Immature natural killer cell (primary cell): ENCODE data around the gene RNU1-3. TPM values are rescaled to one million over a fixed set of nuclear protein-coding genes. Genes with fewer than 3 reads are reported as not detected.
A peak's percentile ranks its signal among the peaks of the same experiment; 100 is the strongest.
"Not testable (repeated sequence)": the region's sequence is repeated elsewhere in the genome, so short reads cannot be mapped to it uniquely, and the experiment has no call there.

Experiments used
- DNase-seq, 3 donors: peaks; one replicate each; pipeline ENCODE4 v3.0.0; 2022; ENCODE audit warnings: mixed read lengths in 1 of 3
- H3K27ac Mint-ChIP-seq, 6 donors: one replicate each; pipeline ENCODE4 v1.8.0; 2020; ENCODE audit warnings: mixed read lengths in 6 of 6, mild to moderate bottlenecking in 5 of 6, inconsistent platforms in 4 of 6, moderate library complexity in 3 of 6
- H3K27me3 Mint-ChIP-seq, 3 donors: one replicate each; pipeline ENCODE4 v1.8.0; 2020 to 2021; ENCODE audit warnings: low read depth in 3 of 3, mild to moderate bottlenecking in 3 of 3, mixed read lengths in 3 of 3, moderate library complexity in 3 of 3, inconsistent platforms in 1 of 3
- H3K36me3 Mint-ChIP-seq, 3 donors: one replicate each; pipeline ENCODE4 v1.8.0; 2020; ENCODE audit warnings: mixed read lengths in 3 of 3, inconsistent platforms in 2 of 3, mild to moderate bottlenecking in 2 of 3
- H3K4me1 Mint-ChIP-seq, 2 donors: one replicate each; pipeline ENCODE4 v1.8.0; 2020; ENCODE audit warnings: inconsistent platforms in 2 of 2, mild to moderate bottlenecking in 2 of 2, mixed read lengths in 2 of 2, moderate library complexity in 1 of 2
- H3K4me3 Mint-ChIP-seq, 5 donors: one replicate each; pipeline ENCODE4 v1.8.0; 2020; ENCODE audit warnings: mild to moderate bottlenecking in 5 of 5, mixed read lengths in 5 of 5, inconsistent platforms in 3 of 5, moderate library complexity in 3 of 5
- H3K9me3 Mint-ChIP-seq, 6 donors: one replicate each; pipeline ENCODE4 v1.8.0; 2020; ENCODE audit warnings: mild to moderate bottlenecking in 6 of 6, mixed read lengths in 6 of 6, inconsistent platforms in 4 of 6, moderate library complexity in 3 of 6
- polyA plus RNA-seq, 3 donors: library from polyadenylated mRNA; unstranded; fragments of 300-500 nt; fragmentation: Illumina TruSeq; gene quantifications; one replicate each; pipeline ENCODE4 v1.2.3, GENCODE V29; 2021

Gene RNU1-3
- polyA plus RNA-seq, 3 donors from 2014 or later = 28.1 TPM; not detected in 2

- H3K4me3 Mint-ChIP-seq = peak overlapping the region in 1 of 5 donors; percentile 18
- H3K4me1 Mint-ChIP-seq, H3K27me3 Mint-ChIP-seq, DNase-seq, H3K9me3 Mint-ChIP-seq, H3K27ac Mint-ChIP-seq, H3K36me3 Mint-ChIP-seq: not testable (repeated sequence)
These were observed 35.5 kb upstream of the RNU1-3 start for GRCh38 chr1:16702280-16702679.

DNA sequence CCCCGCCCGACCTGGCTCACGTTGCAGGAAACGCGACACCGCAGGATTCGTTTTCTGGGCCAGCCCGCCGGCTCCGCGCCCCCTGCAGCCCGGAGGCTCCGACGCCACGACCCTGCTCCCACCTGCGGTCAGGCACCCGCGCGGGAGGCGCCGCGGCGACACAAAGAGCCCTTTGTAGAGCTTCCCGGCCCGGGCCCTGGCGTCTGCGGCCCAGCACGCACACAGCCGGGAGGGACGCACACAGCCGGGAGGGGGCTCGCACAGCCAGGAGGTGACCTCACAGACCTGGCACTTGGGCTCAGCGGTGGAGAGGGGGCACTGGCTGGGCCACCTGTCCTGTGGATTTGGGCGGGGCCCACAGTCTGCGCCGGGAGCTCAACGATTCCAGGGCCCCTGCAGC, 34.4 kb upstream of the RNU1-3 start:
- H3K27me3 Mint-ChIP-seq, H3K4me1 Mint-ChIP-seq, H3K27ac Mint-ChIP-seq, H3K36me3 Mint-ChIP-seq, DNase-seq, H3K4me3 Mint-ChIP-seq, H3K9me3 Mint-ChIP-seq: not testable (repeated sequence)

GRCh38 chr1:16700138-16700895, 33.6 kb upstream of the RNU1-3 start:
- not testable (repeated sequence) for H3K27me3 Mint-ChIP-seq, H3K27ac Mint-ChIP-seq, DNase-seq, H3K4me1 Mint-ChIP-seq, H3K4me3 Mint-ChIP-seq, H3K36me3 Mint-ChIP-seq, H3K9me3 Mint-ChIP-seq

DNA sequence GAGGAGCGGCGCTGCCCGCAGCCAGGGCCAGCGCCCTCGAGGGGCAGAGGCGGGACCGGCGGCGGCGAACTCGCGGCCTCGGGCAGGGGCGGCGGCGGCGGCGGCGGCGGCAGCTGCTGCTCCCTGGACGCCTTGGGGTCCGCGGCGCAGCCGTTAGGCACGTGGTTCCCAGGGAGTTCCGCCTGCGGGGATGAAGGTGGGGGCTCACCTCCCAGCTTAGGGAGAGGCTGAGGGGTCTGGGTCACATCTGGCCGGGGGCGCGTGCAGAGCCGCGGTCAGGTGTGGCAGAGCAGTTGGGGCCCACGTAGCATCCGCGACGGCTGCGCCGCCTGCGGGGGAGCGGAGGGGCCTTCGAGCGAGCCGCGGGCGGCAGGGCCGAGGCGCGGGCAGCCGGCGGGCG, 32.7 kb upstream of the RNU1-3 start:
- H3K27me3 Mint-ChIP-seq, H3K4me3 Mint-ChIP-seq, H3K9me3 Mint-ChIP-seq, H3K4me1 Mint-ChIP-seq, H3K27ac Mint-ChIP-seq, H3K36me3 Mint-ChIP-seq, DNase-seq: not testable (repeated sequence)

DNA sequence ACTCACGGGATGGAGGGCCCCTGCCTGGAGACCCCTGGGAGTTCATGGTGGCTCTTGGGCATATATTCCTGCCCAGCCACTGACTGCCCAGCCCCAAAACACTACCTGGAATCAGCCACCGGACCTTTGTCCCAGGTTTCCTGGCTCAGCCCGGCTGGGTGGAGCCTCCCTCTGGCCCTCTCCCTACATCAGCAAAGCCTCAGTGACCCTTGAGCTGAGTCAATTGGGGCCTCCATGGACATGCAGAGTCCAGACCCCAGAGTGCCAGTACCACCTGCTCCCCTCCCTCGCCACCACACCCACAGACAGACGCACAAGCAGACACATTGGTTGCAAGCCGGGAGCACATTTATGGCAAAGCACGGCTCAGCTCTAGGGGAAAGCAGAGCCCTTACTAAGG, 30.4 kb upstream of the RNU1-3 start:
- not testable (repeated sequence) for H3K4me3 Mint-ChIP-seq, H3K27ac Mint-ChIP-seq, H3K36me3 Mint-ChIP-seq, H3K9me3 Mint-ChIP-seq, H3K4me1 Mint-ChIP-seq, DNase-seq, H3K27me3 Mint-ChIP-seq

GRCh38 chr1:16696507-16697150, 29.9 kb upstream of the RNU1-3 start:
- not testable (repeated sequence) for DNase-seq, H3K4me1 Mint-ChIP-seq, H3K4me3 Mint-ChIP-seq, H3K9me3 Mint-ChIP-seq, H3K27me3 Mint-ChIP-seq, H3K27ac Mint-ChIP-seq, H3K36me3 Mint-ChIP-seq

DNA sequence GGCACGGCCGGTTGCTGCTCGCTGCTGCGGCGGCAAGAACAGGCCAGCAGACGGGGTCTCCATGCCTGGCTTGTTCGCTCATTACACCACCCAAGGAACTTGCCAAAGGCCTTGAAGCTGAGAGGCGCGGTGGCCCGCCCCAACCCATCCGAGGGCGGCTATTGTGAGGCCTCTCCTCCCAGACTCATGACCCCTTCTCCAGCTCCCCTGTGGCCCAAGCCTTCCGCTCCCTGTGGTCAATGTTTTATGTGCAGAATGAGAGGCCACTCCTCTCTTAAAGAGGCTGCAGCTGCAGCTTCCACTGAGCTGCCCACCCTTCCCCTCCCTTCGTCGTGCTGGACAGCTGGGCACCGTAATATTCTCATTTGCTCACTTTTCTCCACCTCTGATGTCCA, 27.6 kb upstream of the RNU1-3 start:
- H3K36me3 Mint-ChIP-seq, H3K9me3 Mint-ChIP-seq, H3K27ac Mint-ChIP-seq, DNase-seq, H3K4me3 Mint-ChIP-seq, H3K4me1 Mint-ChIP-seq, H3K27me3 Mint-ChIP-seq: not testable (repeated sequence)

DNA sequence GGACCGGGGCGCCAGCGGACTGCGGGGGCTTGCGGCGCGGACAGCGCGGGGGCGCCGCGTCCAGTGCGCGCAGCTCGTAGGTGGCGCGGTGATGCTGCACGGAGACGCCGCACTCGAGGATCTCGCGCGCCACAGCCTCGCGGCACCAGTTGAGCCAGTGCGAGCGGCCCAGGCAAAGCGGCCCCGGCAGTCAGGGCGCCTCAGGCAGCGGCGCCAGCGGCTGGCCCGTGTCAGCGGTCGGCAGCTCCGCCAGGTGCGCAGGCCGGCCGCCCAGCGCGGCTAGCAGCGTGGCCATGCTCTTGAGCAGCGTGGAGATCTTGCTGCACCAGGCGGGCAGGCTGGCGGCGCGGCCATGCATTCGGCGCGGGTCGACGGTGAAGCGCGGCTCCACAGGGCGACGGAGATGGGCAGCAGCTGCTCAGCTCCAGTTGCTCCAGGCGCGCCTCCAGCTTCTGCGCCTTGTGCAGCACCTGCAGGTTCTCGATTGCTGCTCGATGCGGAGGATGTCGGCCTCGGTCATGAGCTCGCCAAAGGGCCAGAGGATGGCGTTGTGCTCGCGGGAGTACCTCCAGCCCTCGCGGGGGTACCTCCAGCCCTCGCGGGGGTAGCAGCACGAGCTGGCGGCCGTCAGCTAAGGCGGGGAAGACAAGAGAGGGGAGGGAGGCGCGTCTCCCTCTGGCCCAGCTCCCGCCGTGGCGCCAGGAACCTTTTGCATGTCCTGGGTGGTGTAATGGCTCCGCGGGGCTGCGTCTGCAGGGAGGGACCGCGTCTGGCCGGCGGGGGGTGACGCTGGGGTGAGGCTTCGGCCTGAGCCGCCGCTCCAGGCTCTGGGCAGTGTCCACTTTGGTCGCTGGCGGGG, 26.9 kb upstream of the RNU1-3 start:
- not testable (repeated sequence) for H3K4me3 Mint-ChIP-seq, H3K9me3 Mint-ChIP-seq, H3K36me3 Mint-ChIP-seq, DNase-seq, H3K4me1 Mint-ChIP-seq, H3K27me3 Mint-ChIP-seq, H3K27ac Mint-ChIP-seq

- H3K36me3 Mint-ChIP-seq, H3K4me1 Mint-ChIP-seq, H3K27me3 Mint-ChIP-seq, H3K9me3 Mint-ChIP-seq, H3K4me3 Mint-ChIP-seq, DNase-seq, H3K27ac Mint-ChIP-seq: not testable (repeated sequence)
These were observed 26.1 kb upstream of the RNU1-3 start for GRCh38 chr1:16692717-16693448.

DNA sequence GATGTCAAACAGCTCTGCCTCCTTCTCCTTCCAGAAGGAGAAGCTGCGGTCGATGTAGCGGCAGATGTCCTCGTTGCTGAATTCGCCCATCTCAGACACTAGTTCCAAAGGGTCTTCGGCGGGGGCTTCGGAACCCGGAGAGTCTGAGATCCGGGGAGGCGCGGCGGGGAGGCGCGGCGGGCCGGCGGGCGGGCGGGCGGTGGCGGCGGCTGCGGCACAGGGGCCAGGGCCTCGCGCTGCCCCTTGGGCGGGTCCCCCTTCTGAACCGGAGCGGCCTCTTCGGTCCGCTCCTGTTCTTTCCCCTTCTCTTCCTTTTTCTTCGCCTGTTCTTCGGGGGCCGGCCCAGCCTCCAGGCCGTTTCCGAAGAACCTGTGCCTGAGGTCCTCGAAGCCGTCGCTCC, 25.5 kb upstream of the RNU1-3 start:
- not testable (repeated sequence) for H3K4me1 Mint-ChIP-seq, H3K9me3 Mint-ChIP-seq, H3K36me3 Mint-ChIP-seq, H3K4me3 Mint-ChIP-seq, DNase-seq, H3K27ac Mint-ChIP-seq, H3K27me3 Mint-ChIP-seq

DNA sequence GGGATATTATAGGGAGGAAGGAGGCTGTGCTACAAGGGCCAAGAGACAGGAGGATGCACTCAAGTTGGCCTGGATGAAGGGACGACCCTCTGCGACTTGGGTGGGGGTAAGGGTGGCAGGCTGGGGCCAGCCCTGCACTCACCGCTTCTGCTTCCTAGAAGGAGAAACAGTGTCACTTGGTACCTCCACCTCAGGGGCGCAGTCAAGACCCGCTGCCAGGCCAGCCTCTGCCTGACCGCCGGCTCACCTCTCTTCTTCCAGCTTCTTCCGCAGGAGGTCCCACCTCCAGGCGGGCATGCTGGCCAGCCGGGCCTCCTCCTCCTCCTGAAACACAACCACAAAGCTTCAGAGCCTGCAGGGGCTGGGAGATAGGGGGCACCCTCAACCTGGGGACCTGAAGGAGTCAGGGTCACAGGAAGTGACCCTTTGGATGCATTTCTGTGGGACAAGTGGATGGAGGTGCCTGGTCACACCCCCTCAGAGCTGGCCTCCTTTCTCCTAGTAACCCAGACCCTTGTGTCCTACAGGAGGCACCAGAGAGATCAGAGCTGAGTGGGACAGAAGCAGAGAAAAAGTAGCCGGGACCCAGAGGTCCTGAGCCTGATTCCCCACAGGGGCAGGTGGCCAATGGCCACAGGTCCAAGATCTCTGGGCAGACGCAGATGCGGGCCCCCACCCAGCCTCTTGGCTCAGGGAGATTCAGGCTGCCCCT, 24.4 kb upstream of the RNU1-3 start:
- DNase-seq, H3K4me1 Mint-ChIP-seq, H3K27ac Mint-ChIP-seq, H3K36me3 Mint-ChIP-seq, H3K9me3 Mint-ChIP-seq, H3K4me3 Mint-ChIP-seq, H3K27me3 Mint-ChIP-seq: not testable (repeated sequence)

DNA sequence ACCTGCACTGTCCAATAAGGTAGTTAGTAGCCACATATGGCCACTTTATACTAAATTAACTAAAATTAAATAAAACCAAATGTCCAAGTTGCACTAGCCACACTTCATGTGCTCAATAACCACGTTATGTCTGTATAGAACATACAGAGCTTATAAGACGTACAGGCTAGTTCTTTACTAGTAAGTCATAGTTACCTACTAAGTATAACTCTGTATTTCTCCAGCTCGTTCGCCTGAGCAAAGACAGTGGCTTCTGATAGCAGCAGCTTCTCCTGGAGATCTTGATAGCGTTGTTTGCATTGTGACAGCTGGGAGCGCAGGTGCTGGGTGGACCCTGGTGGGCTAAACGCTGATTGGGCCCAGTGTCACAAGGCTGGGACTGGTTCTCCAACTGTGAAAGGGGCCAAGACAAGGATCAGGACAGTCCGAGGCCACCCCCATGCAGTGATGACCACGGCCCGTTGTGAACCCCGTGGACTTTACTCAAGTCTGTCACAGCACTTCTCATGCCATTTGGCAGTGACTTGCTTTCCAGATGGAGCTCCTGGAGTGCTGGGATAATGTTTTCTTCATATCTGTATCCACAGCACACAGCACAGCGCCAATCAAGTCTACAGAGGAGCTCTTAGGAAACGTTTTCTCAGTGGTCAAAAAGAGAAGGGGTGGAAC, 20.5 kb upstream of the RNU1-3 start:
- not testable (repeated sequence) for H3K27me3 Mint-ChIP-seq, H3K4me1 Mint-ChIP-seq, H3K27ac Mint-ChIP-seq, H3K36me3 Mint-ChIP-seq, H3K4me3 Mint-ChIP-seq, DNase-seq, H3K9me3 Mint-ChIP-seq
